DMS153 treated with DMSO at 0.1 percent for 48 hours (cell line): ENCODE data around the gene FAM3C.
"Not testable (repeated sequence)": the region's sequence is repeated elsewhere in the genome, so short reads cannot be mapped to it uniquely, and the experiment has no call there.

ENCODE experiments used
- DNase-seq: peaks from one replicate; lab custom pipeline; 2025; ENCODE audit not compliant: unreplicated experiment; lab: John Stamatoyannopoulos, UW

The FAM3C gene

GRCh38 chr7:121395961-121396757 lies at the start of gene FAM3C:
Gene FAM3C (minus strand): TSS chr7:121396308. CDS start chr7:121382969, 13,339 bp downstream.
- peak; percentile 85 for DNase-seq

DNA sequence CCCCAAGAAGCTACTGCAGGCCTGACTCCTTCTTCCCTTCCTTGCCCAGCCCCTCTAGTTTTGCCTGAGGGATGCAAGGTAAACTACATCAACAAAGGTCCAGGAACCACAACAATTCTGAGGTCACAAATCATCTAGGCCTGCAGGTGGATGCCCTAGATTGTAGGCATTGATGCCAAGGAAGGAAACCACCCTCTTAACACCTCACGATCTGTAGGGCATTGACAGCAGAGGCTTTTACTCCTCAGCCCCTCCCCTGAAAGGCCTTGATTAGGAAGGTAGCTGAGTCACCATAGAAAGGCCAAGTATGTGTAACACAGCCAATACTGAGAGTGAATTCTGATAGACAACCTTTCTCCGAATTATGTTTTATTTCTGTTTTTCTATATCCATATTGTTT lies 46.7 kb upstream of the FAM3C start:
- DNase-seq, result no peak

DNA sequence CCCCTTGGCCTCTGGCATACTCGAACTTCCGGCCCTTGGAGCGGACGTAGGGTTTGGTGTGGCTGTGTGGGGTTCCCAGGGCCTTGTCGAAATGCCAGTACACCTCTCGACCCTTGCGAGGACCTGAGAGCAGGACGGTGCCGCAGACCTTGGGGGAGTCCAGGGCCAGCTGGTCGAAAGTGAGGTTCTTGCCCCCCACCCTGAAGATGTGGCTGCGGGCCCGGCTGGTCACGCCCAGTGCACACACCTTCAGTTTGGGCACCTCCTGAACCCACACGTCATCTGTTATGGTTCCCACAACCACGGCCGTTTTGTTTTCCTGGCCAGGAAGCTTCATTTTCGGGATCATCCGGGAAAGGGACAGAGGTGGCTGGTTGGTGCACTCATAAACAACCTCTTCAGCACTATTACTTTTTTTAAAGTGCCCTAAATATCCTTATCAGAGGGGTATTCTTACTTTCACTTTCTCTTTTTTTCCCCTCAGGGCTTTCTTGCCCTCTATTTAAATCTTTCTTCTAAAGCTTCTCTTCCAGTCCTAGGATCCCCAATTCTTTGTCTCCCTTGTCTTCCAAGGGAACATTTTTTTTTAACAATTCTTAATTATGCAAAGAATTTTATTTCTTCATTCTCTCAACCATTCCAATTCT lies 44.9 kb upstream of the FAM3C start:
- no peak for DNase-seq

- DNase-seq, result peak; percentile 10
These were observed 42.2 kb upstream of the FAM3C start for GRCh38 chr7:121438043-121438955.

DNA sequence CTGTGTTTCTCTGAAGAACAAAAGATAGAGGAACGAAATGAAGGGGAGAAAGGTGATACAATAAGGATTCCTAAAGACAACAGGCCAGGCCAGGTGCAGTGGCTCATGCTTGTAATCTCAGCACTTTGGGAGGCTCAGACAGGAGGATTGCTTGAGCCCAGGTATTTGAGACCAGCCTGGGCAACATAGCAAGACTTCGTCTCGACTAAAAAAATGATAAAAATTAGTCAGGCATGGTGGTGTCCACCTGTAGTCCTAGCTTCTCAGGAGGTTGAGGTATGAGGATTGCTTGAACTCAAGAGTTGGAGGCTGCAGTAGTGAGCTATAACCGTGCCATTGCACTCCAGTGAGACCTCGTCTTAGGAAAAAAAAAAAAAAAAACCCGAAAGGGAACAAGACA lies 41.4 kb upstream of the FAM3C start:
- DNase-seq, result no peak

DNA sequence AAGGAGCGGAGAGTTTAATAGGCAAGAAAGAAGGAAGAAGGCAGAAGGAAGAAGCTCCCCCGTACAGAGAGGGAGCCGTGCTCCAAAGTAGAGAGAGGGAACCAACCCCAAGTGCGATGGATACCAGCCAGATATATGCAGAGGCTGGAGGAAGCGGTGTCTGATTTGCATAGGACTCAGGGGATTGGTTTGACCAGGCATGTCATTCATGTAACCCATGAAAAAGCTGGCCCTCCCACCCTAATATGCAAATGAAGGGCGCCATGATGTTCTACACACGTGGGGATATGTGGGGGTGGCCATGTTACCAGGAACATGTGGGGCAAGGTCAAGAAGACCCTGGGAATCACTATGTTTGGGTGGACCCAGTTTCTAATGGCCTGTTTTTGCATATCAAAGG lies 40.6 kb upstream of the FAM3C start:
- no peak for DNase-seq

DNA sequence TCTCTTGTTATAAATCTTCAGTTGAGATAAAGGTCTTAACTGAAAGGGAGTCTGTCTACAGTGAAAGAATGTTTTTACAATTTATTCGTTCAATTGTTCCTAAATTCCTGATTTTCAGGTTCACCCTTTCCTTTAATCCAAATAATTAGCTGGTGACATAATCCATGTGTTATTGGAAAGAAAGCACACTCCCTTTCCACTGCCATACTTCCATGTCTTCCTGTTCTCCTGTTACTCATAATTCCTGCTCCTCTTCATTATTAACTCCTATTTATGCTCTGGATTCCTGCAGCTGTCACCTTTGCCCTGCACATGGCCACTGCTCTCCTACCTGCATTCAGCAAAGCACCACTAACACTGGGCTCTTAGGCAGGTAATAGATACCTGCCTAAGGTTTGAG lies 40.0 kb upstream of the FAM3C start:
- DNase-seq, result no peak

DNA sequence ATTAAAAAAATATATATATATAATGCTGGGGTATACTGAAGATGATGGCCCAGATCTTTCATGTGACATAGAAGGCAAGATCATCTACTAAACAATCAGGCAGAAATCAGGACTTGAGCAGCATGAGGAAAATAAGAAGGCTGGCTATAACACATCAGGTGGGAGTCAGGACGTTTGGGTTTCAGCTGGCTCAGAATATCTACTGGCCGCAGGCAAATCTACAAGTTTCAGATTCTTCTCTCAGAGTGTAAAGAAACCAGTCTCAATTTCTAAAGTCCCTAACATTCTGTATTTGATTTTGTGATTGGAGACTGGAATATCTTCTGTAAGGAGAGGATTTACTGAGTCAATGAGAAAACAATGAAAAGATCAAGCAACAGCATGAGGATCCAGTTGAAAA lies 37.7 kb upstream of the FAM3C start:
- DNase-seq, result no peak

DNA sequence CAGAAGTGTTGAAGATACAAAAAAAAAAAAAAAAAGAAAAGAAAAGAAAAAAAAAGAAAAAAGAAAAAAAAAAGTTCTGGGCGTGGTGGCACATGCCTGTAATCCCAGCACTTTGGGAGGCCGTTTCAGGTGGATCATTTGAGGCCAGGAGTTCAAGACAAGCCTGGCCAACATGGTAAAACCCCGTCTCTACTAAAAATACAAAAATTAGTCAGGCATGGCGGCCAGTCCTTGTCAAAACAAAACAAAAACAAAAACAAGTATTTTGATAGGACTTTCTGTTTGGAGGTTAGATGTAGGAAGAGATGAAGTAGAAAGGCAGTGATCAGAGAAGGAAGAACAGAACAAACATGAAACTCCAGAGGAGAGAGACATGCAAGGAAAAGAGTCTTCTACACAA lies 36.4 kb upstream of the FAM3C start:
- DNase-seq, result not testable (repeated sequence)

GRCh38 chr7:121431996-121432395 lies 35.9 kb upstream of the FAM3C start:
- DNase-seq, result no peak

GRCh38 chr7:121431389-121431995 lies 35.4 kb upstream of the FAM3C start:
- DNase-seq, result no peak

DNA sequence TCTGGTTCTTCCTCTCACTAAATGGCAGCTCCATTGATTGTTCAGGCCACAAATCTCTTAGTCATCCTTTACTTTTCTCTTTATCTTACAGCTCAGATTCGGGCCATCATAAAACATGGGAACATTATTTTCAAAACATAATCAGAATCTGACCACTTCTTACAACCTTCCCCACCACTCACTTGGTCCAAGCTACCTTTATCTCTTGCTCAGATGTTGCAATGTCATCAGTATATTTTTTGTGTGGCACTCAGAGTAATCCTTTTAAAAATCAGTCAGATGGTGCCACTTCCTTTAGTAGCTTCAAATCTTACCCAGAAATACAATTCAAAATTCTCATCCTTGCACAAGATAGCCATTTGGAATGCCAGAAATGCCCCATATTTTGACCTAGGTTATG lies 34.5 kb upstream of the FAM3C start:
- DNase-seq, result no peak

- no peak for DNase-seq
These were observed 33.7 kb upstream of the FAM3C start for GRCh38 chr7:121429798-121430197.

- DNase-seq, result no peak
These were observed 32.9 kb upstream of the FAM3C start for GRCh38 chr7:121428855-121429489.

- DNase-seq, result not testable (repeated sequence)
These were observed 25.6 kb upstream of the FAM3C start for GRCh38 chr7:121421743-121422142.

DNA sequence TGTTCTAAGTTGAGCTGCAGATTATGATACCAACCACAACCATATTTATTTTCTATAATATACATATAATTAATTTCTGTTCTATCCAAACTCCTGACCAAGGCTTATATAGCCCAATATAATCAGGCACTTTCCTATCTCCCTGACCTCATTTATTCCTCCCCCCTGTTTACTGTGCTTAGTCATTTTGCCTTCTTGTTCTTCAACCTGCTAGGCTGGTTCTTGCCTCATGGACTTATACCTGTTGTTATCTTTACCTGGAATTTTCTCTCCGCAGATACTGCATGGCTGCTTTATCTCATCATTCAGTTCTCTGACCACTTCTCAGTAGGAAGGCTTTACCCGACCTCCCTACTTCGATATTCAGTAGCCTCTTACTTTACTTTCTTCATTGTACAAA lies 24.9 kb upstream of the FAM3C start:
- no peak for DNase-seq

GRCh38 chr7:121419201-121420148 lies 23.4 kb upstream of the FAM3C start:
- DNase-seq, result no peak

- DNase-seq, result no peak
These were observed 20.4 kb upstream of the FAM3C start for GRCh38 chr7:121416533-121416932.

DNA sequence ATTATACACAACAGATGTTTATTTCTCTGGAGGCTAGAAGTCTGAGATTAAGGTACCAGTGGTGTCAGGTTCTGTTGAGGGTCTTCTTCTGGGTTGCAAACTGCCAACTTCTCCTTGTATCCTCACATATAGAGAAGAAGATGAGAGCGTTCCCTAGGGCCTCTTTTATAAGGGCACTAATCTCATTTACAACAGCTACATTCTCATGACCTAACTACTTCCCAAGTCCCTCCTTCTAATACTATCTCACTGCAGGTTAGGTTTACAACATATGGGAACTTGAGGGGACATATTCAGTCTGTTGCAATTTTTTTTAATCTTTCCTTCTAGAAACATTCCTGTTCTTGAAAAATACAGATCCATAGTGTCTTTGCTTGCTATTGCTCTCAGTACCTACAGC lies 18.3 kb upstream of the FAM3C start:
- no peak for DNase-seq

- no peak for DNase-seq
These were observed 15.5 kb upstream of the FAM3C start for GRCh38 chr7:121411597-121411979.
